ENCODE measurements around the gene CCDC7.
"Not testable (repeated sequence)": the region's sequence is repeated elsewhere in the genome, so short reads cannot be mapped to it uniquely, and the experiment has no call there.

The CCDC7 gene

GRCh38 chr10:32540691-32541470, 94.9 kb downstream of the CCDC7 start:
- TF ChIP-seq ZFX (IDR thresholded peaks at IDR 0.05) (no peak), CTCF (conservative IDR thresholded peaks at IDR 0.05) (no peak)
- no peak overlapping the region for H3K27ac ChIP-seq

GRCh38 chr10:32548208-32548607, 102.3 kb downstream of the CCDC7 start:
- TF ChIP-seq CTCF (conservative IDR thresholded peaks at IDR 0.05): no peak
- no peak for TF ChIP-seq ZFX (IDR thresholded peaks at IDR 0.05)
- no peak overlapping the region for H3K27ac ChIP-seq

GRCh38 chr10:32556783-32557395, 110.9 kb downstream of the CCDC7 start:
- no peak overlapping the region for H3K27ac ChIP-seq
- TF ChIP-seq CTCF (conservative IDR thresholded peaks at IDR 0.05) (no peak), ZFX (IDR thresholded peaks at IDR 0.05) (no peak)

- not testable (repeated sequence) for H3K27ac ChIP-seq
These were observed 116.8 kb downstream of the CCDC7 start for GRCh38 chr10:32562695-32563094.

GRCh38 chr10:32577448-32577847, 131.5 kb downstream of the CCDC7 start:
- H3K27ac ChIP-seq: no peak overlapping the region
- TF ChIP-seq ZFX (IDR thresholded peaks at IDR 0.05): no peak
- TF ChIP-seq CTCF (conservative IDR thresholded peaks at IDR 0.05): no peak

GRCh38 chr10:32582946-32583345, 137.0 kb downstream of the CCDC7 start:
- no peak overlapping the region for H3K27ac ChIP-seq
- TF ChIP-seq ZFX (IDR thresholded peaks at IDR 0.05) (no peak), CTCF (conservative IDR thresholded peaks at IDR 0.05) (no peak)

GRCh38 chr10:32598022-32598421, 152.1 kb downstream of the CCDC7 start:
- H3K27ac ChIP-seq: not testable (repeated sequence)

- H3K27ac ChIP-seq: no peak overlapping the region
These were observed 154.4 kb downstream of the CCDC7 start for GRCh38 chr10:32600317-32600716.

GRCh38 chr10:32601562-32601961, 155.6 kb downstream of the CCDC7 start:
- not testable (repeated sequence) for H3K27ac ChIP-seq

More at GRCh38 chr10:32600317-32600716, 154.4 kb downstream of the CCDC7 start:
- TF ChIP-seq ZFX (IDR thresholded peaks at IDR 0.05) (no peak), CTCF (conservative IDR thresholded peaks at IDR 0.05) (no peak)

All from C4-2B (cell line).